Astrocyte of the cerebellum (primary cell): ENCODE measurements around the gene GNG14.
A peak's percentile ranks its signal among the peaks of the same experiment; 100 is the strongest.
"Not testable (repeated sequence)": the region's sequence is repeated elsewhere in the genome, so short reads cannot be mapped to it uniquely, and the experiment has no call there.

Source experiments
- DNase-seq: peaks from one replicate; pipeline ENCODE4 v3.0.0-alpha.2; 2011; ENCODE audit warnings: low read depth
- H3K4me3 ChIP-seq: 2 replicates; pipeline ENCODE4 v1.5.1; 2011; ENCODE audit warnings: mild to moderate bottlenecking, low read depth, low read length, moderate library complexity
- CTCF ChIP-seq: IDR thresholded peaks from 2 replicates; pipeline ENCODE4 v1.5.1; 2012; ENCODE audit warnings: low read length, low read depth, moderate library complexity, mild to moderate bottlenecking; ENCODE audit errors: missing control alignments
- in situ Hi-C: cut with HindIII; loops from 2 replicates; pipeline ENCODE4 v1.10.0; 2017; ENCODE audit warnings: low sequenced_read_pairs

The GNG14 gene

GRCh38 chr19:12695514-12695913 lies 7.7 kb downstream of the GNG14 start:
- in situ Hi-C loops, result no loop called here
- TF ChIP-seq CTCF, result no peak
- H3K4me3 ChIP-seq, result peak overlapping the region; percentile 90
- no peak for DNase-seq

GRCh38 chr19:12695997-12696365 lies 8.2 kb downstream of the GNG14 start:
- no peak for DNase-seq
- H3K4me3 ChIP-seq, result peak overlapping the region; percentile 90
- no peak for TF ChIP-seq CTCF
- in situ Hi-C loops, result no loop called here

GRCh38 chr19:12696366-12697335 lies 8.9 kb downstream of the GNG14 start, which contains the start of gene FBXW9:
FBXW9 (minus strand) TSS chr19:12696631; CDS start chr19:12696581, 50 bp downstream.
- DNase-seq, result peak; percentile 92
- TF ChIP-seq CTCF, result no peak
- H3K4me3 ChIP-seq, result peak within 1 kb of the TSS; percentile 90
- in situ Hi-C loops, result no loop called here

- DNase-seq, H3K4me3 ChIP-seq, in situ Hi-C loops: not testable (repeated sequence)
Measured at GRCh38 chr19:12697425-12697824, 9.6 kb downstream of the GNG14 start.

- no peak overlapping the region for H3K4me3 ChIP-seq
- TF ChIP-seq CTCF, result no peak
- in situ Hi-C loops, result no loop called here
- DNase-seq, result no peak
Measured at GRCh38 chr19:12698138-12698537, 10.3 kb downstream of the GNG14 start.

- no peak for TF ChIP-seq CTCF
- H3K4me3 ChIP-seq, result no peak overlapping the region
- in situ Hi-C loops, result no loop called here
- DNase-seq, result no peak
Measured at GRCh38 chr19:12701596-12702282, 13.9 kb downstream of the GNG14 start.

- no peak for TF ChIP-seq CTCF
- peak; percentile 13 for DNase-seq
- H3K4me3 ChIP-seq, result no peak overlapping the region
- in situ Hi-C loops, result no loop called here
Measured at GRCh38 chr19:12703046-12703445, 15.2 kb downstream of the GNG14 start.
